Measurements from ENCODE around the gene UCP3.

Gene UCP3

DNA sequence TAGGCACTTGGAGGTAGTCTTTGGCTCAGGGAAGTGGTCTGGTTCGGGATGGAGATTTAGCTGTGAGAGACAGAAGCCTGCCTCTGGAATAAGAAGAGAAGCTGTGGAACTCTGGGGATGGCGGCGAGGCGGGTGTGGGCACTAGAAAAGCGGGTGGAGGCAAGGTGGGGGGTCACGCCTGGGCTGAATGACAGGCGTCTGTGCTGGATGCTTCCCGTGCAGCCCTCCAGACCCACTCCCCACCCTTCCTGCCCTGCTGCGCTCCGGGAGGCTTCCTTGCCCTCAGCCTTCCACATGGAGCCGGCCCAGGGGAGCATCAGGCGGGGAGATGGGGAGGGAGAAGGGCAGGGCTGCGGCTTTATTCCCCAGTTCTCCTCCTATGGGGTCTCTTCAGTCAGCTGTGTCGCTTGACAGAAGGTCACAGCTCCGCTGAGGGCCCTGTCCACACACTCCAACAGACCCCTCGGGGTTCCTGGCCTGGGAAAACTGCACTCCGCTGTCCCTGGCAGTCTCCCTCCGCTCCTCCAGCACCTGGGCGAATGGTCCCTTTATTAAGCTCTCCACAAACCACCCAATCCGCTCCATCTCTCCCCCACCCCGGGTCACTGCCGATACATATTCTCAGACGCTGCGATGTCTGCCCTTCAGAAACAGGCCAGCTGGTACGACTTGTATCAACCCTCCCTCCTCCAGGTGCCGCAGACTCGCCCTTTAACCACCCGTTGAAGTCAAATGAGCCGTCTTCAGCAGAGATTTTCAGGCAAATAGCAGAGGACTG is 51.8 kb downstream of the UCP3 start:
- no peak for DNase-seq (ENCODE audit: low read depth, low spot score)

- DNase-seq (ENCODE audit: low read depth, low spot score) = no peak
Measured at GRCh38 chr11:73951797-73952196, 57.1 kb downstream of the UCP3 start.

DNA sequence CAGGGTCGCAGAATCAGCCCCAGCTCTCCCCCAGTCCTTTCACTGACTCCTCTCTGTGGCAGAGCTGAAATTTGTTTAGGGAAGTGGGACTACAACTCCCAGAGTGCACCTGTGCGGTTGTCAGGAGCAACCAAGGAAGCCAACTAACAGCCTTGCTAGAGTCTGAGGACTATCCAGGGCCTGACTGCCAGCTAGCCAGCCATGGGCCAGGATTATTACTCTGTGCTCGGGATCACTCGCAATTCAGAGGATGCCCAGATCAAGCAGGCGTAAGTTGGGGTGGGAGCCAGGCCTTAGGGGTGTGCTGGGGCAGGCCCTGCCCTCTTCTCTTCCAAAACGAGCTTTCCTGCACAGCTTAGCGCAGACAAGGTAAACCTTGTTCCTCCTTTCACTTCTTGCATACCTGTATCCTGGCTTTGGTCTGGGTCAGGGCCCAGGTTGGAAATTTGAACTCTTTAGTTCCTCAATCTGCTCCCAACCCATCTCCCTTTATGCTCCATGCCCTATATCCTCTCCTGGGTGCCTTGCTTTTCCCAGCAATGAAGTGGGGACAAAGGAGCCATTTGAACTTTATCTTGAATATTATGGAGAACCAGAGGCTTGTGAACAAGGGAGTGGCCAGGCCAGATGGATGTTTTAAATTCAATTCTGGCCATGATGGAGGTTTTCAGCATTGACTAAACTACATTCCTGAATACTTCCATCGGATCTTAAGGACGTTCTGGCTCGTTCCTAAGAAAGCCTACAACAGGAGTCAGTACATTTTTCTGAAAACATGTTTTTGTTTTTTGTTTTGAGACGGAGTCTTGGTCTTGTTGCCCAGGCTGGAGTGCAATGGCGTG is 57.8 kb downstream of the UCP3 start, which contains the start of gene DNAJB13:
Gene DNAJB13, plus strand, starts transcription at position 158 of the 842 bp plus-strand sequence. Its CDS starts 44 bp downstream, at position 202.
- DNase-seq (ENCODE audit: low read depth, low spot score) = no peak

All from brain pericyte (primary cell).